Endothelial cell of umbilical vein (primary cell): ENCODE measurements around the gene RAB27B. TPM values are rescaled to one million over a fixed set of nuclear protein-coding genes. Genes with fewer than 3 reads are reported as not detected.

Source experiments
- BruUV-seq: library from RNA; stranded (reverse); fragments of 400-500 nt; replicated peaks from 2 replicates; lab custom pipeline; 2021; lab: Mats Ljungman, UMichigan
- CTCF ChIA-PET: fragments of 300-600, 350-600 bp; sonication (Branson Sonifier 250); formaldehyde crosslinking; loops from one replicate; lab custom pipeline; 2021; ENCODE audit warnings: antibody characterized with exemption, inconsistent platforms; lab: Charles Lee
- POLR2A ChIA-PET: fragments of 300-600, 350-600 bp; sonication (Branson Sonifier 250); formaldehyde crosslinking; loops from one replicate; lab custom pipeline; 2021; ENCODE audit warnings: antibody characterized with exemption, inconsistent platforms; lab: Charles Lee
- DNase-seq: peaks from one replicate; pipeline ENCODE4 v3.0.0-alpha.2; 2011; ENCODE audit warnings: low read depth, low spot score
- FAIRE-seq: peaks from 2 replicates; lab custom pipeline; 2011; peaks lifted over from hg19 to GRCh38; lab: Jason Lieb, UNC
- H2AFZ ChIP-seq: 2 replicates; pipeline ENCODE4 v1.6.0; 2012; ENCODE audit warnings: low read depth, low read length, control low read depth, inconsistent platforms
- H3K27ac ChIP-seq: 2 replicates; pipeline ENCODE4 v1.5.1; 2011; ENCODE audit warnings: low read depth, mild to moderate bottlenecking, control low read depth, low read length, moderate library complexity; ENCODE audit not compliant: insufficient read depth
- H3K27me3 ChIP-seq, 2 experiments: 2 replicates each; pipeline versions ENCODE4 v1.6.0 to v1.6.1; 2011; ENCODE audit warnings: low read length in 2 of 2, mixed read lengths in 1 of 2; ENCODE audit not compliant: control insufficient read depth in 2 of 2, insufficient read depth in 2 of 2
- H3K36me3 ChIP-seq, 2 experiments: 2 replicates in 1 of 2; 3 replicates in 1 of 2; pipeline ENCODE4 v1.5.1; 2011; ENCODE audit warnings: low read length in 2 of 2, mild to moderate bottlenecking in 1 of 2, moderate library complexity in 1 of 2; ENCODE audit not compliant: control insufficient read depth in 2 of 2, insufficient read depth in 2 of 2; ENCODE audit errors: extremely low read depth in 1 of 2
- H3K4me1 ChIP-seq: 3 replicates; pipeline ENCODE4 v1.5.1; 2011; ENCODE audit warnings: mild to moderate bottlenecking, low read length; ENCODE audit not compliant: control insufficient read depth, insufficient read depth; ENCODE audit errors: extremely low read depth
- H3K4me2 ChIP-seq: 2 replicates; pipeline ENCODE4 v1.6.1; 2011; ENCODE audit warnings: low read length, control low read depth, mixed read lengths; ENCODE audit not compliant: insufficient read depth
- H3K4me3 ChIP-seq, 3 experiments: fragments of 200-600 bp in 1 of 3; sonication (generic), shearing (Covaris generic) in 1 of 3; replicated peaks in 1 of 3; 2 replicates each; pipeline ENCODE4 v1.5.1; 2011 to 2016; ENCODE audit warnings: control low read depth in 3 of 3, low read length in 3 of 3, mild to moderate bottlenecking in 2 of 3, inconsistent platforms in 1 of 3, low read depth in 1 of 3, moderate library complexity in 1 of 3; ENCODE audit not compliant: insufficient read depth in 1 of 3
- H3K79me2 ChIP-seq: 2 replicates; pipeline ENCODE4 v1.6.0; 2012; ENCODE audit warnings: low read length, inconsistent platforms; ENCODE audit not compliant: control insufficient read depth, insufficient read depth
- H3K9ac ChIP-seq: replicated peaks from 2 replicates; pipeline ENCODE3; 2011; ENCODE audit warnings: low read length, control low read depth; ENCODE audit not compliant: insufficient read depth; ENCODE audit errors: extremely low read depth
- H3K9me1 ChIP-seq: replicated peaks from 3 replicates; pipeline ENCODE4 v1.6.0; 2011; ENCODE audit warnings: mild to moderate bottlenecking, low read length; ENCODE audit not compliant: control insufficient read depth, insufficient read depth; ENCODE audit errors: extremely low read depth
- H3K9me3 ChIP-seq: replicated peaks from 2 replicates; pipeline ENCODE4 v1.5.1; 2012; ENCODE audit warnings: low read length, inconsistent platforms; ENCODE audit not compliant: control insufficient read depth, insufficient read depth
- H4K20me1 ChIP-seq: replicated peaks from 2 replicates; pipeline ENCODE3; 2011; ENCODE audit warnings: mild to moderate bottlenecking, low read length; ENCODE audit not compliant: control insufficient read depth, insufficient read depth; ENCODE audit errors: extremely low read depth
- EZH2 ChIP-seq: IDR thresholded peaks from 2 replicates; pipeline ENCODE4 v1.6.1; 2012; ENCODE audit warnings: borderline replicate concordance, low read depth, mild to moderate bottlenecking, moderate library complexity, low read length, inconsistent platforms; ENCODE audit not compliant: severe bottlenecking
- FOS ChIP-seq: IDR thresholded peaks from 2 replicates; pipeline ENCODE4 v1.6.1; 2011; ENCODE audit warnings: mild to moderate bottlenecking, low read length, moderate library complexity, borderline replicate concordance; ENCODE audit not compliant: insufficient read depth
- GATA2 ChIP-seq: IDR thresholded peaks from 2 replicates; pipeline ENCODE4 v1.7.0; 2011; ENCODE audit warnings: low read depth, mild to moderate bottlenecking, moderate library complexity, mixed read lengths, low read length; ENCODE audit not compliant: insufficient read length, insufficient read depth
- JUN ChIP-seq: IDR thresholded peaks from 2 replicates; pipeline ENCODE4 v1.6.1; 2011; ENCODE audit warnings: borderline replicate concordance, low read depth; ENCODE audit not compliant: insufficient read length, insufficient read depth
- MYC ChIP-seq: IDR thresholded peaks from one replicate; pipeline ENCODE4 v1.6.1; 2011; ENCODE audit warnings: mild to moderate bottlenecking, low read depth, low read length
- POLR2A ChIP-seq: IDR thresholded peaks from 2 replicates; pipeline ENCODE4 v1.6.1; 2012; ENCODE audit warnings: low read depth, mild to moderate bottlenecking, control low read depth, low read length
- POLR2AphosphoS5 ChIP-seq: IDR thresholded peaks from 2 replicates; pipeline ENCODE4 v1.6.1; 2012; ENCODE audit warnings: low read depth, mild to moderate bottlenecking, control low read depth, low read length, moderate library complexity; ENCODE audit not compliant: insufficient read depth
- dilution Hi-C: fragments of 300-500 bp; cut with MboI; formaldehyde crosslinking; loops from one replicate; pipeline ENCODE4 v1.15.0; 2019; ENCODE audit warnings: low sequenced_read_pairs; ENCODE audit not compliant: extremely low pct_ligation_motif_present
- intact Hi-C: fragments of 100-400 bp; cut with micrococcal nuclease; formaldehyde crosslinking; loops from one replicate; pipeline ENCODE4 v1.10.0; 2022
- polyA plus RNA-seq, 4 experiments: library from polyadenylated mRNA; depleted of rRNA in 3 of 4; stranded (reverse) in 3 of 4; unstranded in 1 of 4; fragments of >200 nt; gene quantifications; 2 replicates each; pipeline versions ENCODE4 v1.2.1 to v1.2.3, GENCODE V29; 2011 to 2012; ENCODE audit warnings: missing spikeins in 1 of 4
- total RNA-seq: library from RNA; stranded (reverse); gene quantifications from 2 replicates; pipeline ENCODE4 v1.2.3, GENCODE V29; 2021
- TF ChIP-seq, protein P1 (sequence below): IDR thresholded peaks from 2 replicates; pipeline ENCODE4 v1.6.1; 2011; ENCODE audit not compliant: insufficient read depth, insufficient read length
- TF ChIP-seq, protein P2 (sequence below), 2 donors: IDR thresholded peaks; 1 replicate in 1 of 2; 2 replicates in 1 of 2; pipeline ENCODE4 v1.5.1; 2011; ENCODE audit warnings: low read length in 2 of 2, mild to moderate bottlenecking in 2 of 2, moderate library complexity in 2 of 2, control low read depth in 1 of 2, inconsistent platforms in 1 of 2, low read depth in 1 of 2; ENCODE audit not compliant: insufficient read depth in 1 of 2; ENCODE audit errors: extremely low read depth in 1 of 2

The RAB27B gene
- total and polyA plus RNA-seq, 2 donors (not counting 3 experiments of a cell fraction or from before 2014, with no cell fraction given): not detected

DNA sequence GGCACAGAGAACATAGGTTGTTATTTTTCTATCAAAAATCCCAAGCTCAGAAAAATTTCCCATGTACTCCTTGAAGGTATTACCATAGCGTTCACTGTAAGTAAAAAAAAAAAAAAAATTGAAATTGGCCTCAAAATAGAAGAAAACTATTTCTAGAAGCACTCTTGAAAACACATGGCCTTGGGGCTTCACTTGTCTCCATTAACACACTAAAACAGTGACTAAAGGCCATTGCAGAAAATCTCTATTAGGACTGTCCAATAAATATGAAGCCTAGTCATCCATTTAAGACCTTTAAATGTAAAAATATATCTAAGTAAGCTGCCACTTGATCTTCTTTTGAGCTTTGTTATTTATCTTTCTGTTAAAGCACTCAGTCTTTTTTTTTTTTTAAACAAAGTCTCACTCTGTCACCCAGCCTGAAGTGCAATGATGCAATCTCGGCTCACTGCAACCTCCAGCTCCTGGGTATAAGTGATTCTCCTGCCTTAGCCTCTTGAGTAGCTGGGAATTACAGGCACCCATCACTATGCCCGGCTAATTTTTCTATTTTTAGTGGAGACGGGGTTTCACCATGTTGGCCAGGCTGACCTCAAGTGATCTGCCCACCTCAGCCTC, 95.2 kb downstream of the RAB27B start:
- Histone ChIP-seq H3K27me3 (no peaks in the 10 kb centered on the region), H2AFZ (no peak overlapping the region), H3K4me2 (no peak overlapping the region), H3K27ac (no peak overlapping the region), H3K4me1 (no peaks in the 10 kb centered on the region), H3K9ac (no peak overlapping the region), H3K79me2 (no peaks in the 10 kb centered on the region), H3K4me3 (no peak overlapping the region), H3K9me1 (no peaks in the 10 kb centered on the region), H4K20me1 (no peaks in the 10 kb centered on the region), H3K9me3 (no peaks in the 10 kb centered on the region), H3K36me3 (no peaks in the 10 kb centered on the region)
- ChIA-PET CTCF (interaction anchor here (0.8 to 1.3 kb wide), 5 partner anchors 12 to 129 kb away, joined by 3 read pairs; no protein-coding TSS in a partner anchor), POLR2A (no interaction called here)
- DNase-seq (no peak), FAIRE-seq (no peak)
- dilution Hi-C loops (no loop called here), intact Hi-C loops (no loop called here)
- no TSS peak for BruUV-seq
- TF ChIP-seq EZH2 (no peak), MYC (no peak), JUN (no peak), FOS (no peak), GATA2 (no peak), POLR2AphosphoS5 (no peak), POLR2A (no peak)
- TF ChIP-seq, protein P1, sequence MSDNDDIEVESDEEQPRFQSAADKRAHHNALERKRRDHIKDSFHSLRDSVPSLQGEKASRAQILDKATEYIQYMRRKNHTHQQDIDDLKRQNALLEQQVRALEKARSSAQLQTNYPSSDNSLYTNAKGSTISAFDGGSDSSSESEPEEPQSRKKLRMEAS: no peak
- TF ChIP-seq, protein P2, sequence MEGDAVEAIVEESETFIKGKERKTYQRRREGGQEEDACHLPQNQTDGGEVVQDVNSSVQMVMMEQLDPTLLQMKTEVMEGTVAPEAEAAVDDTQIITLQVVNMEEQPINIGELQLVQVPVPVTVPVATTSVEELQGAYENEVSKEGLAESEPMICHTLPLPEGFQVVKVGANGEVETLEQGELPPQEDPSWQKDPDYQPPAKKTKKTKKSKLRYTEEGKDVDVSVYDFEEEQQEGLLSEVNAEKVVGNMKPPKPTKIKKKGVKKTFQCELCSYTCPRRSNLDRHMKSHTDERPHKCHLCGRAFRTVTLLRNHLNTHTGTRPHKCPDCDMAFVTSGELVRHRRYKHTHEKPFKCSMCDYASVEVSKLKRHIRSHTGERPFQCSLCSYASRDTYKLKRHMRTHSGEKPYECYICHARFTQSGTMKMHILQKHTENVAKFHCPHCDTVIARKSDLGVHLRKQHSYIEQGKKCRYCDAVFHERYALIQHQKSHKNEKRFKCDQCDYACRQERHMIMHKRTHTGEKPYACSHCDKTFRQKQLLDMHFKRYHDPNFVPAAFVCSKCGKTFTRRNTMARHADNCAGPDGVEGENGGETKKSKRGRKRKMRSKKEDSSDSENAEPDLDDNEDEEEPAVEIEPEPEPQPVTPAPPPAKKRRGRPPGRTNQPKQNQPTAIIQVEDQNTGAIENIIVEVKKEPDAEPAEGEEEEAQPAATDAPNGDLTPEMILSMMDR (IDR thresholded peaks at IDR 0.05; ENCODE audit: extremely low read depth in 1 of 2, insufficient read depth in 1 of 2, low read depth in 1 of 2, low read length in 2 of 2): no peak
